Neural progenitor cell (in vitro differentiated cells): ENCODE data around the gene DDX23. TPM values are rescaled to one million over a fixed set of nuclear protein-coding genes. Genes with fewer than 3 reads are reported as not detected.

ENCODE experiments used
- DNase-seq: peaks from one replicate; pipeline ENCODE4 v3.0.0-alpha.2; 2016; ENCODE audit warnings: low spot score
- H2AFZ ChIP-seq: fragments of 200-600 bp; sonication (generic); replicated peaks from 2 replicates; pipeline ENCODE4 v1.6.1; 2016; ENCODE audit warnings: antibody characterized with exemption
- H3F3A ChIP-seq: fragments of 200-600 bp; sonication (generic); 2 replicates; pipeline ENCODE4 v1.6.1; 2016; ENCODE audit warnings: antibody characterized with exemption, low read depth
- H3K27ac ChIP-seq: fragments of 200-600 bp; sonication (generic); 2 replicates; pipeline ENCODE4 v1.5.1; 2016; ENCODE audit warnings: mild to moderate bottlenecking
- H3K27me3 ChIP-seq: fragments of 200-600 bp; sonication (generic); 2 replicates; pipeline ENCODE4 v1.6.1; 2016; ENCODE audit warnings: mild to moderate bottlenecking, moderate library complexity
- H3K36me3 ChIP-seq: fragments of 200-600 bp; sonication (generic); 2 replicates; pipeline ENCODE4 v1.5.1; 2016
- H3K4me1 ChIP-seq: fragments of 200-600 bp; sonication (generic); 2 replicates; pipeline ENCODE4 v1.6.1; 2016; ENCODE audit warnings: mixed run types
- H3K4me2 ChIP-seq: fragments of 200-600 bp; sonication (generic); 2 replicates; pipeline ENCODE4 v1.6.1; 2016
- H3K4me3 ChIP-seq: fragments of 200-600 bp; sonication (generic); 2 replicates; pipeline ENCODE4 v1.5.1; 2016
- H3K79me2 ChIP-seq: fragments of 200-600 bp; sonication (generic); 2 replicates; pipeline ENCODE4 v1.6.1; 2016; ENCODE audit warnings: low read depth
- H3K9ac ChIP-seq: fragments of 200-600 bp; sonication (generic); 2 replicates; pipeline ENCODE4 v1.6.1; 2016
- H3K9me3 ChIP-seq: fragments of 200-600 bp; sonication (generic); 2 replicates; pipeline ENCODE4 v1.5.1; 2016; ENCODE audit warnings: low read depth
- H4K20me1 ChIP-seq: fragments of 200-600 bp; sonication (generic); 2 replicates; pipeline ENCODE4 v1.6.1; 2016; ENCODE audit warnings: low read depth
- H3K27ac Mint-ChIP-seq: 3 replicates; pipeline ENCODE4 v1.8.0; 2021; ENCODE audit warnings: mixed read lengths
- H3K27me3 Mint-ChIP-seq: 2 replicates; pipeline ENCODE4 v1.8.0; 2022; ENCODE audit warnings: low read depth, mild to moderate bottlenecking, inconsistent platforms, moderate library complexity, mixed read lengths; ENCODE audit not compliant: insufficient read depth
- H3K36me3 Mint-ChIP-seq: 3 replicates; pipeline ENCODE4 v1.8.0; 2021; ENCODE audit warnings: mixed read lengths
- H3K4me1 Mint-ChIP-seq: 3 replicates; pipeline ENCODE4 v1.8.0; 2021; ENCODE audit warnings: mixed read lengths
- H3K4me3 Mint-ChIP-seq: 3 replicates; pipeline ENCODE4 v1.8.0; 2021; ENCODE audit warnings: mild to moderate bottlenecking, moderate library complexity, mixed read lengths
- H3K9me3 Mint-ChIP-seq: 3 replicates; pipeline ENCODE4 v1.8.0; 2020; ENCODE audit warnings: mixed read lengths
- CTCF ChIP-seq: fragments of 200-600 bp; sonication (generic); IDR thresholded peaks from 2 replicates; pipeline ENCODE4 v1.5.1; 2017; ENCODE audit warnings: antibody characterized with exemption, mild to moderate bottlenecking
- EZH2 ChIP-seq: fragments of 200-600 bp; sonication (generic); IDR thresholded peaks from 2 replicates; pipeline ENCODE4 v1.6.1; 2017; ENCODE audit warnings: antibody characterized with exemption, mild to moderate bottlenecking, moderate library complexity
- EZH2phosphoT487 ChIP-seq: fragments of 200-600 bp; sonication (generic); IDR thresholded peaks from 2 replicates; pipeline ENCODE4 v1.6.1; 2017; ENCODE audit warnings: antibody characterized with exemption
- small RNA-seq: library from RNA; depleted of rRNA; stranded (forward); fragments of <200 nt; gene quantifications from one replicate; pipeline ENCODE3, GENCODE V24; 2015
- total RNA-seq: library from RNA; depleted of rRNA; stranded (reverse); fragments of >200 nt; gene quantifications from 2 replicates; pipeline ENCODE4 v1.2.3, GENCODE V29; 2015; ENCODE audit warnings: low replicate concordance

Gene DDX23
- total RNA-seq, 1 donor from 2014 or later, result 109 TPM

DNA sequence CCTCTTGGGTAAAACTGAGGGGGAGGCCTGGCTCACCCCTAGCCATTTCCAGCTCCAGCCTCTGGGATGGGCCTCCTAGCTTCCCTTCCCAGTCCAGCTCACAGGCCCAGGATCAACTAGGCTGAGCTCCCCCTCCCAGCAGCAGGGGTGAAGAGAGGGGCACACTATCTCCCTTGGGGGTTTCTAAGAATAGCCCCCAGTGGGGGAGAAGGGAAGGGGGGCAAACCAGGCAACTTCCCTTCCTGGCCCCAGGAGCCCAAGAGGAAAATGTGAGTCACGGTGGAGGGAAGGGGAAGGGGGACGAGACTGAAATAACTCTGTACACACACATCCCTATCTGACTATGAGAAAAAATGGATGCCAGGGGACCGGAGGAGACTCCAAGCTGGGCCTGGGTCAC, 72.1 kb downstream of the DDX23 start:
- no peak overlapping the region for H3K27ac ChIP-seq
- no peaks in the 10 kb centered on the region for H3F3A ChIP-seq
- H3K36me3 ChIP-seq, result no peaks in the 10 kb centered on the region
- no peak overlapping the region for H3K9ac ChIP-seq
- Mint-ChIP-seq H3K36me3 (peaks cover 15% of the 10 kb centered on the region), H3K4me3 (no peak overlapping the region), H3K4me1 (peaks cover 2% of the 10 kb centered on the region), H3K27me3 (no peaks in the 10 kb centered on the region), H3K9me3 (no peaks in the 10 kb centered on the region), H3K27ac (no peak overlapping the region)
- H3K9me3 ChIP-seq, result no peaks in the 10 kb centered on the region
- peaks cover 25% of the 10 kb centered on the region for H4K20me1 ChIP-seq
- TF ChIP-seq EZH2phosphoT487, result no peak
- TF ChIP-seq EZH2, result no peak
- TF ChIP-seq CTCF, result no peak
- H3K27me3 ChIP-seq, result no peaks in the 10 kb centered on the region
- H3K4me2 ChIP-seq, result no peak overlapping the region
- no peaks in the 10 kb centered on the region for H3K4me1 ChIP-seq
- DNase-seq, result no peak
- H3K4me3 ChIP-seq, result no peak overlapping the region
- no peak overlapping the region for H2AFZ ChIP-seq
- H3K79me2 ChIP-seq, result peaks cover 21% of the 10 kb centered on the region

Small RNA genes lying within 50 kb of the gene (small RNA-seq; reads per million reads assigned to genes)
- not detected for gene RF00019
- not detected for gene RNU6-600P

Other genes with a start within 250 kb of the DDX23 start
- 82.6 and 97.5 TPM in 2 replicates for gene KANSL2, start 169.9 kb downstream of the DDX23 start, total RNA-seq
- 43.1 and 64.2 TPM in 2 replicates for gene CCNT1, start 135.5 kb downstream of the DDX23 start, total RNA-seq
- gene ADCY6, start 63.1 kb downstream of the DDX23 start, total RNA-seq, result 22.4 and 42.4 TPM in 2 replicates
- 25.0 and 31.3 TPM in 2 replicates for gene CACNB3, start 33.7 kb downstream of the DDX23 start, total RNA-seq
- gene RND1, start 13.7 kb upstream of the DDX23 start, total RNA-seq, result 9.8 and 16.7 TPM in 2 replicates
- gene FKBP11, start 73.3 kb upstream of the DDX23 start, total RNA-seq, result 12.6 and 18.2 TPM in 2 replicates
- gene ARF3, start 105.3 kb upstream of the DDX23 start, total RNA-seq, result 84.1 and 144 TPM in 2 replicates
- 0.07 and 1.2 TPM in 2 replicates for gene WNT10B, start 119.6 kb upstream of the DDX23 start, total RNA-seq
- 0.56 TPM in 1 of 2 replicates, not detected in the other for gene WNT1, start 126.2 kb upstream of the DDX23 start, total RNA-seq
- 0.25 TPM in 1 of 2 replicates, not detected in the other for gene DDN, start 147.2 kb upstream of the DDX23 start, total RNA-seq
- 32.4 and 41.8 TPM in 2 replicates for gene PRKAG1, start 166.6 kb upstream of the DDX23 start, total RNA-seq
- 19.0 and 31.3 TPM in 2 replicates for gene KMT2D, start 208.6 kb upstream of the DDX23 start, total RNA-seq
- gene RHEBL1, start 217.8 kb upstream of the DDX23 start, total RNA-seq, result 5.3 and 6.0 TPM in 2 replicates
- gene DHH, start 242.6 kb upstream of the DDX23 start, total RNA-seq, result 0.03 TPM in 1 of 2 replicates, not detected in the other